Measurements from ENCODE around the gene UROC1.

UROC1 gene

DNA sequence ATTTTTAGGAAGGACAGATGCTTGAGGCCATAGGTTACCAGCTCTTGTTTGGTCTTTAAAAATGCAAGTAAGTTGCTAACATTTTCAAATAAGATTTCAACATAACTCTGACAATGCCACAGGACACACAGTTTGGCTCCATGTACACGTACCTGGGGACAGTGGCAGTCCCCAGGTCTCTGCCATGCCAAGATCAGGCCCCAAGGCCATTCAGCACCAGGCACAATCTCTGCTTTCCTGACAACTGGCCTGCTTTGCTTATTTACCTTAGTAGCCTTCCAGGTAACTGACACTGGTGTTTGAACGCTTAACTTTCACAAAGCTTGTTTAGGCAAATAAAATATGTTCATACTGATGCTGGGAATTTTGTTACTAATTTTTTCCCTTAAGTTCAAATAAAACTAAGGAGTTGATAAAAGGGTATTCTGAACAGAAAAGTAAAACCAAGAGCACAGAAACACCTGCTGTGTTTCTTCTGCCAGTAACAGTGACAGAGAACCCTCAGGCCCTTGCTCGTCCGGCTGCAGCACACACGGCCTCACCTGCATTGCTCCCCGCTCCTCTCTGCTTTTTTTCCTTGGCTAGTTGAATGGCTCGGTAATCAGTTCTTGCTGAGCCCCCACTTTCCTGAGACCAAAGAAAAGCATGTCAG is 58.3 kb downstream of the UROC1 start:
- no peak for DNase-seq

- DNase-seq = no peak
Measured at GRCh38 chr3:126456766-126457388, 60.7 kb downstream of the UROC1 start.

- no peak for DNase-seq
Measured at GRCh38 chr3:126456211-126456610, 61.4 kb downstream of the UROC1 start.

DNA sequence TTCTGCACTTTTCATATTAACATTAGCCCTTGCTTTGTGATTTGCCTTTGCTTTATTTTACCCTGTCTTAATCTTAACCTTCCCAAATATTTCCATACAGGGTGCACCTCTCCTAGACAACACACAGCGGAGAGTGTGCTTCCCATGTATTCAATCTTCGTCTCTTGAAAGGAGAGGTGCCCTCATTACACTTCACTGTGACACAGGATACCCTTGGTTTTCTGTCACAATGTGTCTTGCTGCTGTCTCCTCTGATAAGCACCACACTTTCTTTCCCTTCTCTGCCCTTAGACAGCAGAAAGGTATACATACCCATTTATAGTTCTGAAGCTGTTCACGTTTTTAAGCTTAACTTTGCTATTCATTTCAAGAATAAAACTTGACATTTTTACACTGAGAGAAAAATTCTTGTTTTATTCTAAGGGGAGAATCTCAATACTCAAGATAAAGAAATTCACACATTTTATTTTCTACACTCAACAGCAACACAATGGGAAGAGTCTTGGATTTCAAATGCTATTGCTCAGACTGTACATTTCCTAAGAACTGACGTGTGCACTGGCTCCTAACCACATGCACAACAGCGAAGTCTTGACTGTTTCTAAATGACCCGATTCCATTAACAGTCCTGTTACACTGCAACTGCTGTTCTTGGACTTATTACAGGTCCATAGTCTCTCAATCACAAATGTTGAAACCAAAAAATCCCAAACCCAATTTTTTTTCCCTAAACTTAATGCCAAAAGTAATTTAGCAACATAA is 63.0 kb downstream of the UROC1 start:
- no peak for DNase-seq

DNA sequence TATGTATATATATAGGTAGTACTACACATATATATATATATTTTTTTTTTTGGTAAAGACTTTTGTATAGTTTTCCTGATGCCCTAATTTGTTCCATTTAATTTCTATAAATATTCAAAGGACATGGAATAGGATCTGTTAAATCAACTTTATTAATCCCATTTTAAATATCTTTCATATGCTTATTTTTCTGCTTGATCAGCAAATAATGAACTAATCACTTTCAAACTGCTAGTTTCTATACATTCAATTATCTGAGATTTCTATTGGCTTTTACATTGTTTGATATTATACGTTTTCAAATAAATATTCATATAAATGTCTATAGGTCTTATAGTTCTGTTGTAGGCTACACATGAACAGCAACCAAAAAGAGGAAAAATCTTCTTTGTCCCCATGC is 63.5 kb downstream of the UROC1 start:
- no peak for DNase-seq

DNA sequence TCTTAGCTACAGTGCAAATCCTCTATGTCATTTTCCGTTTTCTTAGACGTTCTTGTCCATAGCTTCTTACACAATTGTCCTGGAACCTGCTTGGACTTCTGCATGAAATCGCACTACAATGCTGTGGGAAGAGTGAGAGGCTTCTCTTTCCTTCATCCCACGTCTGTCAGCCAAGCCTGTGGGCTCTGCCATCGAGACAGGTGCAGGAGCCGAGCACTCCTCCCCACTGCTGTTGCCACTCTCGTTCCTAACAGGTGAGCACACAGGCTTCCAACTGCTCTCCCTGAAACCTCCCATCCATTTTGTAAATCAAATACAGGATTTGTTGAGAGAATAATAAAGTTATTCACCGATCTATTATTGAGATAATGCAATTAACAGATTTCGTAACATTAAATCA is 65.4 kb downstream of the UROC1 start:
- DNase-seq = no peak

DNA sequence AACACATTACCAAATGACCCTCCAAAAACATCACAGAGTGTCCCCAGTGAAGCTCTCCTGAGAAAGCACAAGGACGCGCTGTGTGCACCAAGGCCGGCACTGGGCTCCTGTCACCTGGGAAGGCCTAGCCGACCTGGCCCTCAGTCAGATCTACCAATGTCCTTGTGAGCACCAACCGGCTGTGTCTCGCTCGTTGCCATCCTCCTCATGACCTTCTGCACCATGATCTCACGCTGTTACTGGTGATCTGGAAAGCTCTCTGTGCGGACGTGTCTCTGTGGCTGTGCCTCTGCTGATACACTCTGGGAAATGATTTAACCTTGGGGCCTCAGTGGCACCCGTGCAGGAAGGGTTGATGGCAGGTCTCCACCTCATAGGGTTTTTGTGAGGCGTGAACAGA is 66.1 kb downstream of the UROC1 start:
- no peak for DNase-seq

DNA sequence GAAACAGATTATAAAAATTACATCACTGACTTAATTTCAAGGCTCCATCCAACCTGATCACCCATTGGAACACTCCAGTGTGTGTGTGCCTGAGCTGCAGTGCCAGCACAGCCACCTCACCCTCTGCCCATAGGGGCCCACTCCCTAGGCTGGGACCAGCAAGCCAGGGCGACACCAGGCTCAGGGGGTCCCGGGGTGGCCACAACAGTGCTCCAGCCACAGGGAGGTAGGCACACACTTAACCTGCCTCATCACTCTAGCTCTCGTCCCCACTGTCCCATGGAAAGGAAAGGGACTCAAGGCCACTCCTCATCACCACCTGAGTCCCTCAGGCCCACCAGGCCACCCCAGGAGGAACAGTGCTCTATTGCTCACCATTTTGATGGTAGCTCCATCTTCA is 66.8 kb downstream of the UROC1 start:
- DNase-seq = no peak

GRCh38 chr3:126450219-126450618 is 67.4 kb downstream of the UROC1 start:
- no peak for DNase-seq

DNA sequence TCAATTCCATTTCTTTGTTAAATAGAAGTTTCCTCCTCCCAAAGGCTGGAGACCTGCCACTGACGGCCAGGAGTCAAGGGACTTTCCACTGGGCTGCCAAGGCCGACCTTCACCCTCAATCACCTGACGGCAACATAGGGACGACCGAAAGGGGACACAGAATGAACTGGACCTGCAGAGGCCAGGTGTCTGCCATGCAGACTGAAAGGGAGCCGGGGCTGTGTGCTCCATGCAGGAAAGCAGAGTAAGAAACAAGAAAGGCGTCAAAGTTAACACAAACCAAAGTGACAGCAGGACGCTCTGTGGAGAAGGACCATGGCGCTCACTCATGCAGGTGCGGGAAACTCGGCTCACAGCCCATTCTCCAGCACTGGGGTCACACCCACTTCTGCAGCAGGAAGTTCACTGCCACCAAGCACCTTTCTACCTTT is 67.9 kb downstream of the UROC1 start:
- no peak for DNase-seq

GRCh38 chr3:126448893-126449180 is 68.7 kb downstream of the UROC1 start:
- no peak for DNase-seq

GRCh38 chr3:126448136-126448892 is 69.3 kb downstream of the UROC1 start:
- DNase-seq = no peak

- DNase-seq = no peak
Measured at GRCh38 chr3:126447456-126448106, 70.0 kb downstream of the UROC1 start.

DNA sequence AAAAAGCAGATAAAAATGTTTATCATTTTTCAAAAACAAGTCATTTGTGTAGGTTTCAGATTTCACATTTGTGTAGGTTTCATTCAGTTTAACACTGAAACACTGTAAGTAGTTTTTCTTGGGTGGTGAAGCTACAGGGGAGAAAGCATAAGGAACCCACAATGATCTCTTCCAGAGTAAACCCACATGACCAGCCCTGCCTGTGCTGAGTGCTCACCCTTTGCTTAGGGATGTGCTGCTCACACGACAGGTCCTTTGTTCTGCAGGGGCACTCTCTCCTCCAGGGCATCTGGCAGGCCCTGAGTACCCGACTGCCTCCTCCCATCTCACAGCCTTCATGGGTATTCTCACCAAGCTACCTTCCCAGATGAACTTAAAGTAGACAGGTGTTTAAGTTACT is 70.8 kb downstream of the UROC1 start:
- DNase-seq = no peak

- no peak for DNase-seq
Measured at GRCh38 chr3:126446301-126446700, 71.3 kb downstream of the UROC1 start.

DNA sequence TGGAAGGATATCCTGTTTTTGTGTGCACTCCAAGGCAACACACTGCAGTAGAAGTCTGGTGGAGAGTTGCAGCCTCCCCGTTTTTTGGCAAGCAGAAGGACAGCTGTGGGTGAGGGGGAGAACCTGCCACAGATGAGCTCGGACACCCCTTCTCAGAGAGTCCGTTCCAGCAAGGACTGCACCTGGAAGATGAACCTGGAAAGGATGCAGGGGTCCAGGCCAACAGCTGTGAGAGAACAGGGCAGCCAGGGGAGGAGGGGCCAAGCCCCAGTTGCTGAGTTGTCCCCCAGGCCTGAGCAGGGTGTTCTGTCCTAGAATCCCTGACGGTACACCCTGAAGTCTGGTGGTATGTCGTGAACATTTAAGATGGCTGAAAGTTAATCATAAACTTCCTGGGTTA is 72.1 kb downstream of the UROC1 start:
- DNase-seq = no peak

DNA sequence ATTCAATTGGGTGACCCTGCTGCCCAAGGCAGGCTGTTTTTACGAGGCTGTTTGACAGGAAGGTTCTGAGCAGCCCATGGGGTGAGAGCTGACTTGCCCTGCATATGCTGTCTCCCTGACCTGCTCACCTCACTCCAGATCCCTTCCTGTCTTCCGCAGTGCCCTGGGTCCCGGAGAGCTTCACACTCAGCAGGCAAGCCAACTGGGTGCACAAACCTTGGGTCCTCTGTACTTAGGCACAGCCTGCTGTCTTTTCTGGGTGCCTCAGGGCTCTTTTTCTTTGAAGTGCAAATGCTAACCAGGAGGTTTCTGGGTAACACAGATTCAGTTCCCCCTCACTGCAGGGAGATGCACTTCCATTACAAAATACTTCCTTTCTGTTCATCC is 74.7 kb downstream of the UROC1 start:
- DNase-seq = peak in 1 of 4 experiments; percentile 11

DNA sequence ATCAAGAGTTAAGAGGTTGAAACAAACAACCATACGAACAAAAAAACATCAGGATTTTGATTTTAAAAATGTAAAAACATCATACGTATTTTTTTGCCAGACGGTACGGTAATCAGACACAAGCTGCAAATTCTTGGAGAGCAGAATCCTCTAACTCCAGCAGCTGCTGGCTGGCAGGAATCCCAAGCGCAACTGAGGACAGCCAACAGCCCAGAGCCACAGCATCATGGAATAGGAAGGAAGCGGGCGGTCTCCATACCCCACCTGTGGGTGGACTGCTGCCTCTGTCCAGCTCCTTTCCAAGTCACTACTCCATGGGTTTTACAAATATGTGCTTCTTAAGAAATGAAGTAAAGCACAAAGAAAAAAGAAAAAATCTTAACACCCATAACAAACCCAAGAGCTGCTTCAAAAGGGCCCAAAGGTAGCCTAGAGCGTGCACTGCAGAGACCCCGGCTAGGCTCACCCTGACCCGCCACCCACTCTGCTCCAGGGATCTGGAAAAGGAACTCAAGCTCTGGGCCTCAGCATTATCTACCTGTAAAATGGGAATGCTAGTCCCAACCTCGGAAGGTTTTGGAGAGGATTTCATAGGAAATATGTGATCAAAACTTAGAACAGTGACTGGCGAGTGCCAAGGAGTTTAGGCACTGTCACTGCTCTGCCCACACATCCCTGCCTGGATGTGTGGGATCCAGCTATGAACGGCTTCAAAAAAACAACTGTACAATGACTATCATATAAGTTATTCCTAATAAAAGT is 75.3 kb downstream of the UROC1 start:
- no peak for DNase-seq

GRCh38 chr3:126441256-126441880 is 76.2 kb downstream of the UROC1 start:
- no peak for DNase-seq

DNA sequence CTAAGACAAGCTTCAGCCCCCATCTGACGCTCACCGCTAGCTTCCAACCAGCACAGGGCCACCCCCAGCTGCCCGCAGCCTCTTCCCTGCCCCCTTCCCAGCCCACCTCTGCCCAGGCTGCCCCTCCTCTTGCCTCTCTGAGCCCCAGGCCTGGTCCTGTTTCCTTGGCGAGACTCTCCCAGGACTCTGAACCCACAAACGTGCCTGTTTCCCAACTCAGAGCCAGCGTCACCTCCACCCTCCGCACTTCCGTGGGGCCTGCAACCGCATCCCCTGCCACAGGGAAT is 76.9 kb downstream of the UROC1 start:
- DNase-seq = no peak

DNA sequence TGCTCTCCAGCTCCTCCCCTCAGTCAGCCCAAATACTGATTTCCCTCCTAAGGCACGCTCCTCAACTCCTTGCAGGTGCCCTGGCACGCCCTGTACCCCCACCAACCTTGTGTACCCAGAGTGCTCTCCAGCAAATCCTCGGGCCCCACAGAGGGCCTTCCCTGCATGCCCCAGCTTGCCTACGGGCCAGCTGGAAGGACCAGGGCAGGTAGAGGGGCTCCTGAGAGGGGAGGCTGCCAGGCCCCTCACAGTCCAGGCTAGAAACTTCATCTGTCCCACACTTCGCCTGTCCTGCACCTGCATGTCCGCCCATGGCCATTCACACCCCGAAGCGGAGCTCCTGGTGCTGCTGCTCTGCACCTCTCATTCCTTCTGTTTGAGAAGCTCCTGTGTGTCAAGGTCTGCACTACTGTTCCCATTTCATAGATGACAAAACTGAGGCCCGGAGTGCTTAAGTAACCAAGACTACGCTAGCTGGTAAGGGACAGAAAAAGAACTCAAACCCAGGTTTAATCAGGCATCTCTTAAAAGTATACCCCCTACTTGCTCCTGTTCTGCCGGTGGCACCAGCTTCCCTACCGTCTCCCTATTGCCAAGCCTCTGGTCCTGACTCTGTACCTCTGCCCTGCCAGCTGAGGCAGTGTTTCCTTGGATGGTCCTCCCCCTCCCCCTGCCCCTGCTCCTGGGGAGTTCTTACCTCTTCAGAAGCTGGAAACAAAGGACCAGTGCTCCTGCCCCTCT is 77.4 kb downstream of the UROC1 start:
- no peak for DNase-seq
